ENCODE results near the gene MAP3K4. TPM values are rescaled to one million over a fixed set of nuclear protein-coding genes. Genes with fewer than 3 reads are reported as not detected.

Gene MAP3K4
- total and polyA plus RNA-seq, 2 of the 8 experiments (the other 6 are each of a cell fraction or from before 2014, with no cell fraction given), result 16.6 to 51.6 TPM

DNA sequence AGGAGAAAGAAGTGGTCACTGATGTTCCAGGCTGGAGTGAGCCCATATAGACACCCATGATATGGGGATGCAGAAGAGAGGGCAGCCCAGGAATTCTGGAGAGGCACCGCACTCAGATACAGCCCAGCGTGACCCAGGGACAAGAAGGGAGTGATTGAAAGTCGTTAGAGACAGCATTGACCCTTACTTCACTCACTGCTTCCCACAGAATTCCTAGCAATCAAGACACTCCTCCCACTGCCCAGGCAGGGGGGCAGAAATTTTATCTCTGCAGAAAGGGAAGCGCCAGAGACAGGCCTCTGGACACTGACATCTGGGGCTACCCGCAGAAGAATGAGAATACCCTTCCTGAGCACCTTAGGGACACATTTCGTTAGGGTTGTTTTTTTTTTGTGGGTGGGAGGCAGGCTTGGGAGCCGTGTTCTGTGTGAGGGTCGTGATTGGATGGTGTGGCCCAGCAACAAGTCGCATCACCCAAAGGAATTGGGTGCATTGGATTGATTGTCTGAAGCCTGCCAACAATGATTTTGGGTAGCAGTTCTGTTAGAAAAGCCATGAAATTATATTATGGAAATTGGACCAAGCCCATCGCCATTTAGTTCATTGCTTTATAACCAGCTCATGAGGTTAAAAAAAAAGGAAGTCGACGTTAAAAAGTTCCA, 45.9 kb upstream of the MAP3K4 start (continued):
- TF ChIP-seq CHD7 (IDR thresholded peaks at IDR 0.05; ENCODE audit: insufficient replicate concordance, low read length), result no peak
